ENCODE data around the gene TNFRSF1A. TPM values are rescaled to one million over a fixed set of nuclear protein-coding genes. Genes with fewer than 3 reads are reported as not detected.
A peak's percentile ranks its signal among the peaks of the same experiment; 100 is the strongest.

TNFRSF1A gene
- total RNA-seq, 1 donor from 2014 or later: 271 TPM

DNA sequence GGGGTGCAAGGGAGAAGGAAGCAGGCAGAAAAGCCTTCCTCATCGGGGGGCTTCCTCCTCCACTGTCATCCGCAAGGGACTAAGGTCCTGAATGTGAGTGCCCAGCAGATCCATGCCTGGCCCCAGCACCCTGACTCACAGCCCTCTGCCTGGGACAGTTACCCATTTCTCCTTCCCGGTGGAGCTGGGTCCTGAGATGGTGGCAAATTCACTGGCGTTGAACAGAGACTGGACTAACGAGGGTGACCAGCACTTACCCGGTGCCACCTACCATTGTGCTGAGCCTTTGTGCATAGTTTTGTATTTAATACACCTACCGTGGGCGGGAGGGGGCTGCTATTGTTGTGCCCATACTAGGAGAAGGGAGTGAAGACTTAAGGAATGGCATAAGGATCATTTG is 62.2 kb downstream of the TNFRSF1A start:
- no peak for DNase-seq (ENCODE audit: extremely low spot score in 2 of 2)
- TF ChIP-seq POLR2A (IDR thresholded peaks at IDR 0.05) (no peak), POLR2AphosphoS5 (IDR thresholded peaks at IDR 0.05; ENCODE audit: insufficient read depth in 1 of 2, low read depth in 1 of 2) (no peak)
- TF ChIP-seq, protein P1, sequence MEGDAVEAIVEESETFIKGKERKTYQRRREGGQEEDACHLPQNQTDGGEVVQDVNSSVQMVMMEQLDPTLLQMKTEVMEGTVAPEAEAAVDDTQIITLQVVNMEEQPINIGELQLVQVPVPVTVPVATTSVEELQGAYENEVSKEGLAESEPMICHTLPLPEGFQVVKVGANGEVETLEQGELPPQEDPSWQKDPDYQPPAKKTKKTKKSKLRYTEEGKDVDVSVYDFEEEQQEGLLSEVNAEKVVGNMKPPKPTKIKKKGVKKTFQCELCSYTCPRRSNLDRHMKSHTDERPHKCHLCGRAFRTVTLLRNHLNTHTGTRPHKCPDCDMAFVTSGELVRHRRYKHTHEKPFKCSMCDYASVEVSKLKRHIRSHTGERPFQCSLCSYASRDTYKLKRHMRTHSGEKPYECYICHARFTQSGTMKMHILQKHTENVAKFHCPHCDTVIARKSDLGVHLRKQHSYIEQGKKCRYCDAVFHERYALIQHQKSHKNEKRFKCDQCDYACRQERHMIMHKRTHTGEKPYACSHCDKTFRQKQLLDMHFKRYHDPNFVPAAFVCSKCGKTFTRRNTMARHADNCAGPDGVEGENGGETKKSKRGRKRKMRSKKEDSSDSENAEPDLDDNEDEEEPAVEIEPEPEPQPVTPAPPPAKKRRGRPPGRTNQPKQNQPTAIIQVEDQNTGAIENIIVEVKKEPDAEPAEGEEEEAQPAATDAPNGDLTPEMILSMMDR (IDR thresholded peaks at IDR 0.05): no peak
- Histone ChIP-seq H3K27ac (peak overlapping the region; percentile 86), H3K36me3 (no peaks in the 10 kb centered on the region), H3K4me1 (peaks cover 37% of the 10 kb centered on the region), H3K9me3 (no peaks in the 10 kb centered on the region), H3K27me3 (no peaks in the 10 kb centered on the region), H3K4me3 (no peak overlapping the region)
- intact Hi-C loops (cut with DNase I): no loop called here

DNA sequence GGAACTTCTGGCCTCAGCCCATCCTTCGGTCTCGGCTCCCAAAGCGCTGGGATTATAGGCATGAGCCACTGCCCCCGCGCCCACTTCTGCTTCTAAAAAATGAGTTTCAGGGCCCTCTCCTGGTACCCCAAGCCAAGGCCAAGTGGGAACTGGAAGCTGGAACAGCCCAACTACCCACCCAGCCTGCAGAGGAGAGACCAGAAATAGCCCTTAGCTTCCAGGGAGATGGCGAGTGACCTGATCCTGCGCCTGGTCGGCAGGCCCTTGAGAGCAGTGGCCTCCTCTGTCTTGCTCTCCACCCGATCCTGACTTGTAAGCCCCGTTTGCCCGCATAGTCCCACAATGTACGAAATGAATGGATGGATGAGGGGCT is 62.6 kb downstream of the TNFRSF1A start:
- H3K36me3 ChIP-seq: no peaks in the 10 kb centered on the region
- H3K4me3 ChIP-seq: no peak overlapping the region
- peak overlapping the region; percentile 86 for H3K27ac ChIP-seq
- no peak for DNase-seq (ENCODE audit: extremely low spot score in 2 of 2)
- no peaks in the 10 kb centered on the region for H3K9me3 ChIP-seq
- no peaks in the 10 kb centered on the region for H3K27me3 ChIP-seq
- intact Hi-C loops (cut with DNase I): no loop called here
- H3K4me1 ChIP-seq: peaks cover 41% of the 10 kb centered on the region
- no peak for TF ChIP-seq POLR2A (IDR thresholded peaks at IDR 0.05)
- TF ChIP-seq, protein P1 (IDR thresholded peaks at IDR 0.05): no peak
- no peak for TF ChIP-seq POLR2AphosphoS5 (IDR thresholded peaks at IDR 0.05; ENCODE audit: insufficient read depth in 1 of 2, low read depth in 1 of 2)

Small RNA genes within 50 kb of the gene (small RNA-seq; reads per million reads assigned to genes)
- gene RN7SL391P: not detected

Other genes starting within 250 kb of the TNFRSF1A start
- gene VWF, start 217.4 kb downstream of the TNFRSF1A start, total RNA-seq: 334 TPM
- gene CD9, start 141.7 kb downstream of the TNFRSF1A start, total RNA-seq: 366 TPM
- 14.7 TPM for gene PLEKHG6, start 31.4 kb downstream of the TNFRSF1A start, total RNA-seq
- 55.2 TPM for gene SCNN1A, start 33.5 kb upstream of the TNFRSF1A start, total RNA-seq
- 146 TPM for gene LTBR, start 42.1 kb upstream of the TNFRSF1A start, total RNA-seq
- gene CD27, start 102.9 kb upstream of the TNFRSF1A start, total RNA-seq: 1.2 TPM
- gene TAPBPL, start 110.0 kb upstream of the TNFRSF1A start, total RNA-seq: 21.1 TPM
- gene VAMP1, start 128.6 kb upstream of the TNFRSF1A start, total RNA-seq: 12.5 TPM
- gene MRPL51, start 151.2 kb upstream of the TNFRSF1A start, total RNA-seq: 23.1 TPM
- 25.5 TPM for gene NCAPD2, start 152.0 kb upstream of the TNFRSF1A start, total RNA-seq
- gene GAPDH, start 192.4 kb upstream of the TNFRSF1A start, total RNA-seq: 2,297 TPM
- gene IFFO1, start 214.0 kb upstream of the TNFRSF1A start, total RNA-seq: 21.1 TPM
- gene NOP2, start 226.2 kb upstream of the TNFRSF1A start, total RNA-seq: 43.0 TPM